Type B pancreatic cell (in vitro differentiated cells): ENCODE measurements around the gene ITPK1. TPM values are rescaled to one million over a fixed set of nuclear protein-coding genes. Genes with fewer than 3 reads are reported as not detected.

Source experiments
- DNase-seq: peaks from one replicate; pipeline ENCODE4 v3.0.0; 2021; ENCODE audit warnings: mixed read lengths; ENCODE audit not compliant: unreplicated experiment; ENCODE audit errors: extremely low spot score
- H3K27ac Mint-ChIP-seq: 2 replicates; pipeline ENCODE4 v1.8.0; 2021; ENCODE audit warnings: mild to moderate bottlenecking, mixed read lengths
- H3K27me3 Mint-ChIP-seq: 2 replicates; pipeline ENCODE4 v1.8.0; 2021; ENCODE audit warnings: mixed read lengths
- H3K36me3 Mint-ChIP-seq: 2 replicates; pipeline ENCODE4 v1.8.0; 2021; ENCODE audit warnings: mixed read lengths
- H3K4me1 Mint-ChIP-seq: one replicate; pipeline ENCODE4 v1.8.0; 2021; ENCODE audit warnings: mixed read lengths; ENCODE audit not compliant: unreplicated experiment
- H3K4me3 Mint-ChIP-seq: 2 replicates; pipeline ENCODE4 v1.8.0; 2021; ENCODE audit warnings: mild to moderate bottlenecking, mixed read lengths
- H3K9me3 Mint-ChIP-seq: 2 replicates; pipeline ENCODE4 v1.8.0; 2021; ENCODE audit warnings: mixed read lengths
- CTCF ChIP-seq: fragments of 200-600 bp; sonication (generic); conservative IDR thresholded peaks from 2 replicates; pipeline ENCODE4 v1.5.0; 2021; ENCODE audit warnings: antibody characterized with exemption, mild to moderate bottlenecking
- total RNA-seq: library from RNA; stranded (reverse); gene quantifications from 2 replicates; pipeline ENCODE4 v1.2.1, GENCODE V29; 2021; ENCODE audit warnings: low replicate concordance

ITPK1 gene
- total RNA-seq, 1 donor from 2014 or later = 40.2 TPM

GRCh38 chr14:93017898-93018297 lies 97.8 kb downstream of the ITPK1 start:
- no peak overlapping the region for H3K27ac Mint-ChIP-seq
- DNase-seq = no peak
- H3K36me3 Mint-ChIP-seq = no peaks in the 10 kb centered on the region
- peaks cover 38% of the 10 kb centered on the region for H3K4me1 Mint-ChIP-seq
- no peak overlapping the region for H3K4me3 Mint-ChIP-seq
- H3K9me3 Mint-ChIP-seq = no peaks in the 10 kb centered on the region
- no peaks in the 10 kb centered on the region for H3K27me3 Mint-ChIP-seq
- no peak for TF ChIP-seq CTCF

GRCh38 chr14:93017301-93017797 lies 98.4 kb downstream of the ITPK1 start:
- Mint-ChIP-seq H3K36me3 (no peaks in the 10 kb centered on the region), H3K4me1 (peaks cover 40% of the 10 kb centered on the region), H3K4me3 (no peak overlapping the region), H3K27me3 (no peaks in the 10 kb centered on the region), H3K27ac (no peak overlapping the region), H3K9me3 (no peaks in the 10 kb centered on the region)
- no peak for TF ChIP-seq CTCF
- no peak for DNase-seq

- Mint-ChIP-seq H3K27ac (no peak overlapping the region), H3K9me3 (no peaks in the 10 kb centered on the region), H3K4me3 (no peak overlapping the region), H3K36me3 (no peaks in the 10 kb centered on the region), H3K27me3 (no peaks in the 10 kb centered on the region), H3K4me1 (peaks cover 46% of the 10 kb centered on the region)
- no peak for DNase-seq
- TF ChIP-seq CTCF = no peak
Observed at GRCh38 chr14:93016275-93016845, 99.4 kb downstream of the ITPK1 start.

- no peak overlapping the region for H3K27ac Mint-ChIP-seq
- H3K36me3 Mint-ChIP-seq = no peaks in the 10 kb centered on the region
- TF ChIP-seq CTCF = no peak
- no peaks in the 10 kb centered on the region for H3K9me3 Mint-ChIP-seq
- no peak overlapping the region for H3K4me3 Mint-ChIP-seq
- peaks cover 41% of the 10 kb centered on the region for H3K4me1 Mint-ChIP-seq
- no peak for DNase-seq
- H3K27me3 Mint-ChIP-seq = no peaks in the 10 kb centered on the region
Observed at GRCh38 chr14:93015505-93015904, 100.2 kb downstream of the ITPK1 start.

GRCh38 chr14:93015064-93015463 lies 100.7 kb downstream of the ITPK1 start:
- TF ChIP-seq CTCF = no peak
- Mint-ChIP-seq H3K9me3 (no peaks in the 10 kb centered on the region), H3K27ac (no peak overlapping the region), H3K4me3 (no peak overlapping the region), H3K36me3 (no peaks in the 10 kb centered on the region), H3K27me3 (no peaks in the 10 kb centered on the region), H3K4me1 (peaks cover 41% of the 10 kb centered on the region)
- no peak for DNase-seq
